HEK293 (cell line): ENCODE measurements around the gene KRT78.

Experiments
- CTCF ChIA-PET: fragments of 350-600 bp; formaldehyde crosslinking; extraction: SDS; loops from one replicate; lab custom pipeline; 2021; ENCODE audit warnings: antibody characterized with exemption; lab: Yijun Ruan, JAX
- POLR2A ChIA-PET: fragments of 300-600 bp; formaldehyde crosslinking; extraction: SDS; loops from one replicate; lab custom pipeline; 2020; ENCODE audit warnings: antibody characterized with exemption, inconsistent platforms; lab: Yijun Ruan, JAX
- H3K27ac ChIP-seq: fragments of 200-500 bp; sonication (Bioruptor generic); 2 replicates; pipeline ENCODE4 v1.5.1; 2014; ENCODE audit warnings: low read depth, low read length, control low read depth, inconsistent platforms; ENCODE audit errors: extremely low read depth
- H3K36me3 ChIP-seq, 2 experiments: fragments of 200-500 bp in 1 of 2; sonication (Bioruptor generic) in 1 of 2; 1 replicate in 1 of 2; 2 replicates in 1 of 2; pipeline ENCODE4 v1.5.1; 2014 to 2017; ENCODE audit warnings: inconsistent platforms in 2 of 2, low read length in 2 of 2; ENCODE audit not compliant: control insufficient read depth in 2 of 2, insufficient read depth in 1 of 2
- H3K4me1 ChIP-seq: fragments of 200-500 bp; sonication (Bioruptor generic); 2 replicates; pipeline ENCODE4 v1.5.1; 2014; ENCODE audit warnings: mild to moderate bottlenecking, low read length, inconsistent platforms; ENCODE audit not compliant: control insufficient read depth, insufficient read depth
- H3K4me3 ChIP-seq: 2 replicates; pipeline ENCODE4 v1.5.1; 2011; ENCODE audit warnings: low read depth, mild to moderate bottlenecking, control low read depth, low read length, moderate library complexity
- H3K9me3 ChIP-seq: fragments of 200-500 bp; sonication (Bioruptor generic); 2 replicates; pipeline ENCODE4 v1.5.1; 2014; ENCODE audit warnings: low read depth, low read length, inconsistent platforms; ENCODE audit not compliant: control insufficient read depth, insufficient read depth
- KLF8 ChIP-seq: fragments of 450-650 bp; formaldehyde crosslinking; IDR thresholded peaks from 2 replicates; pipeline ENCODE4 v1.5.1; 2016; ENCODE audit warnings: missing biosample characterization, missing genetic modification characterization
- OSR2 ChIP-seq: fragments of 450-650 bp; formaldehyde crosslinking; IDR thresholded peaks from 2 replicates; pipeline ENCODE4 v1.5.1; 2016; ENCODE audit warnings: missing biosample characterization, missing genetic modification characterization
- PBX3 ChIP-seq: sonication (generic); formaldehyde crosslinking; IDR thresholded peaks from 2 replicates; pipeline ENCODE4 v1.8.1; 2022; ENCODE audit warnings: mild to moderate bottlenecking, moderate library complexity, missing genetic modification reagents
- RBAK ChIP-seq: fragments of 450-650 bp; formaldehyde crosslinking; IDR thresholded peaks from 2 replicates; pipeline ENCODE4 v1.5.1; 2016; ENCODE audit warnings: missing biosample characterization, missing genetic modification characterization
- ZBTB11 ChIP-seq: fragments of 450-650 bp; formaldehyde crosslinking; conservative IDR thresholded peaks from 2 replicates; pipeline ENCODE4 v1.5.1; 2016; ENCODE audit warnings: low read depth, missing biosample characterization, missing genetic modification characterization
- ZBTB7A ChIP-seq: fragments of 450-650 bp; formaldehyde crosslinking; IDR thresholded peaks from 2 replicates; pipeline ENCODE4 v1.5.1; 2016; ENCODE audit warnings: low read depth, missing biosample characterization, missing genetic modification characterization
- ZFP3 ChIP-seq: fragments of 450-650 bp; formaldehyde crosslinking; IDR thresholded peaks from 2 replicates; pipeline ENCODE4 v1.5.1; 2016; ENCODE audit warnings: low read depth, missing biosample characterization, missing genetic modification characterization
- ZNF138 ChIP-seq: fragments of 450-650 bp; formaldehyde crosslinking; IDR thresholded peaks from 2 replicates; pipeline ENCODE4 v1.5.1; 2016; ENCODE audit warnings: missing biosample characterization, missing genetic modification characterization, borderline replicate concordance
- ZNF146 ChIP-seq: fragments of 450-650 bp; formaldehyde crosslinking; IDR thresholded peaks from 2 replicates; pipeline ENCODE4 v1.5.1; 2016; ENCODE audit warnings: missing biosample characterization, missing genetic modification characterization
- ZNF214 ChIP-seq: fragments of 450-650 bp; formaldehyde crosslinking; IDR thresholded peaks from 2 replicates; pipeline ENCODE4 v1.5.1; 2017; ENCODE audit warnings: missing biosample characterization, mild to moderate bottlenecking, missing genetic modification characterization, borderline replicate concordance
- ZNF292 ChIP-seq: fragments of 450-650 bp; formaldehyde crosslinking; IDR thresholded peaks from 2 replicates; pipeline ENCODE4 v1.5.1; 2016; ENCODE audit warnings: low read depth, missing biosample characterization, missing genetic modification characterization, borderline replicate concordance
- ZNF350 ChIP-seq: fragments of 450-650 bp; formaldehyde crosslinking; IDR thresholded peaks from 2 replicates; pipeline ENCODE4 v1.5.0; 2017; ENCODE audit warnings: missing biosample characterization, mild to moderate bottlenecking, missing genetic modification characterization
- ZNF518A ChIP-seq: fragments of 450-650 bp; formaldehyde crosslinking; conservative IDR thresholded peaks from 2 replicates; pipeline ENCODE4 v1.5.1; 2016; ENCODE audit warnings: low read depth, missing biosample characterization, missing genetic modification characterization
- ZNF571 ChIP-seq: fragments of 450-650 bp; formaldehyde crosslinking; IDR thresholded peaks from 2 replicates; pipeline ENCODE4 v1.5.0; 2017; ENCODE audit warnings: missing biosample characterization, missing genetic modification characterization
- ZNF624 ChIP-seq: fragments of 450-650 bp; formaldehyde crosslinking; IDR thresholded peaks from 2 replicates; pipeline ENCODE4 v1.5.1; 2017; ENCODE audit warnings: missing biosample characterization, missing genetic modification characterization
- ZNF837 ChIP-seq: fragments of 450-650 bp; formaldehyde crosslinking; IDR thresholded peaks from 2 replicates; pipeline ENCODE4 v1.5.1; 2016; ENCODE audit warnings: missing biosample characterization, missing genetic modification characterization

KRT78 gene

GRCh38 chr12:52798003-52798670 is 50.7 kb downstream of the KRT78 start:
- Histone ChIP-seq H3K36me3 (no peaks in the 10 kb centered on the region), H3K4me3 (no peak overlapping the region), H3K27ac (no peak overlapping the region), H3K4me1 (no peaks in the 10 kb centered on the region), H3K9me3 (no peaks in the 10 kb centered on the region)
- ChIA-PET POLR2A (interaction anchor here (0.5 kb wide), 1 partner anchor 1032 kb away, joined by 3 read pairs; no protein-coding TSS in a partner anchor), CTCF (interaction anchor here (1.6 kb wide), 1 partner anchor 67 kb away, joined by 4 read pairs; no protein-coding TSS in a partner anchor)
- TF ChIP-seq PBX3 (CRISPR knock-in tag) (no peak), ZNF571 (tag by site-specific recombination) (no peak)

DNA sequence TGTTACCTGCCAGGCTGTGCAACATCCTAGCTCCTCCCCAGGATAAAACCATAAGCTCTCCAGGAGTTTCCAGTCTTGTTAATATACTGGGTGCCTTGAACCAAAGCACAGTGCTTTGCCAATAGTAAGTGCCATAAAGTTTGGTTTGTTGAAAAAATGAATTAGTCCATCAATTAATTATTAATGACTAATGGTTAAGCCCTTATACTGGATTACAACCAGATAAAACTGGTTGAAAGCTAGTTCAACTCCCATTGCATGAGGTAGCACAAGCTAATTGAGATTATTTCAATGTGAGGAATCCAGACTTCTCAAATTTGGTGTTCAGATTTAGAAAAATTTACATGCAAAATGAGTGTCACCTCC is 51.3 kb downstream of the KRT78 start:
- no peaks in the 10 kb centered on the region for H3K9me3 ChIP-seq
- H3K4me3 ChIP-seq, result no peak overlapping the region
- POLR2A ChIA-PET, result interaction anchor here (0.5 kb wide), 1 partner anchor 1032 kb away, joined by 3 read pairs; no protein-coding TSS in a partner anchor
- CTCF ChIA-PET, result interaction anchor here (1.5 to 1.6 kb wide), 2 partner anchors 68 to 73 kb away, joined by 4 to 5 read pairs; no protein-coding TSS in a partner anchor
- no peaks in the 10 kb centered on the region for H3K36me3 ChIP-seq
- TF ChIP-seq KLF8 (tag by site-specific recombination), result no peak
- TF ChIP-seq ZBTB11 (tag by site-specific recombination), result no peak
- TF ChIP-seq ZFP3 (tag by site-specific recombination), result no peak
- TF ChIP-seq ZNF624 (tag by site-specific recombination), result no peak
- no peak for TF ChIP-seq ZNF138
- no peak for TF ChIP-seq RBAK (tag by site-specific recombination)
- no peak for TF ChIP-seq ZNF292 (tag by site-specific recombination)
- no peak for TF ChIP-seq OSR2 (tag by site-specific recombination)
- TF ChIP-seq ZNF214 (tag by site-specific recombination), result no peak
- no peak for TF ChIP-seq ZNF146 (tag by site-specific recombination)
- TF ChIP-seq ZBTB7A (tag by site-specific recombination), result no peak
- TF ChIP-seq ZNF837, result no peak
- TF ChIP-seq ZNF518A, result no peak
- no peak for TF ChIP-seq ZNF350 (tag by site-specific recombination)
- H3K4me1 ChIP-seq, result no peaks in the 10 kb centered on the region
- H3K27ac ChIP-seq, result no peak overlapping the region
